ENCODE data around the gene ZNF546.
"Not testable (repeated sequence)": the region's sequence is repeated elsewhere in the genome, so short reads cannot be mapped to it uniquely, and the experiment has no call there.

DNA sequence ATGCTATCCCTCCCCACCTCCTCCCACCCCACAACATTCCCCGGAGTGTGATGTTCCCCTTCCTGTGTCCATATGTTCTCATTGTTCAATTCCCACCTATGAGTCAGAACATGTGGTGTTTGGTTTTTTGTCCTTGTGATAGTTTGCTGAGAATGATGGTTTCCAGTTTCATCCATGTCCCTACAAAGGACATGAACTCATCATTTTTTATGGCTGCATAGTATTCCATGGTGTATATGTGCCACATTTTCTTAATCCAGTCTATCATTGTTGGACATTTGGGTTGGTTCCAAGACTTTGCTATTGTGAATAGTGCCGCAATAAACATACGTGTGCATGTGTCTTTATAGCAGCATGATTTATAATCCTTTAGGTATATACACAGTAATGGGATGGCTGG is 41.2 kb downstream of the ZNF546 start:
- TF ChIP-seq, protein P1, sequence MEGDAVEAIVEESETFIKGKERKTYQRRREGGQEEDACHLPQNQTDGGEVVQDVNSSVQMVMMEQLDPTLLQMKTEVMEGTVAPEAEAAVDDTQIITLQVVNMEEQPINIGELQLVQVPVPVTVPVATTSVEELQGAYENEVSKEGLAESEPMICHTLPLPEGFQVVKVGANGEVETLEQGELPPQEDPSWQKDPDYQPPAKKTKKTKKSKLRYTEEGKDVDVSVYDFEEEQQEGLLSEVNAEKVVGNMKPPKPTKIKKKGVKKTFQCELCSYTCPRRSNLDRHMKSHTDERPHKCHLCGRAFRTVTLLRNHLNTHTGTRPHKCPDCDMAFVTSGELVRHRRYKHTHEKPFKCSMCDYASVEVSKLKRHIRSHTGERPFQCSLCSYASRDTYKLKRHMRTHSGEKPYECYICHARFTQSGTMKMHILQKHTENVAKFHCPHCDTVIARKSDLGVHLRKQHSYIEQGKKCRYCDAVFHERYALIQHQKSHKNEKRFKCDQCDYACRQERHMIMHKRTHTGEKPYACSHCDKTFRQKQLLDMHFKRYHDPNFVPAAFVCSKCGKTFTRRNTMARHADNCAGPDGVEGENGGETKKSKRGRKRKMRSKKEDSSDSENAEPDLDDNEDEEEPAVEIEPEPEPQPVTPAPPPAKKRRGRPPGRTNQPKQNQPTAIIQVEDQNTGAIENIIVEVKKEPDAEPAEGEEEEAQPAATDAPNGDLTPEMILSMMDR (IDR thresholded peaks at IDR 0.05): not testable (repeated sequence)
- not testable (repeated sequence) for TF ChIP-seq POLR2A (IDR thresholded peaks at IDR 0.05)
